H1 (cell line): ENCODE results near the gene ANAPC2. TPM values are rescaled to one million over a fixed set of nuclear protein-coding genes. Genes with fewer than 3 reads are reported as not detected.

Experiments
- CTCF ChIA-PET: fragments of 300-600 bp; sonication (Branson Sonifier 250); formaldehyde crosslinking; loops from one replicate; lab custom pipeline; 2021; ENCODE audit not compliant: partially characterized antibody; lab: Charles Lee
- POLR2A ChIA-PET: fragments of 300-600 bp; sonication (Branson Sonifier 250); formaldehyde crosslinking; loops from one replicate; lab custom pipeline; 2021; ENCODE audit warnings: inconsistent platforms; ENCODE audit not compliant: partially characterized antibody; lab: Charles Lee
- DNase-seq, 2 experiments: peaks; one replicate each; pipeline versions ENCODE4 v3.0.0 to v3.0.0-alpha.2; 2010 to 2022; ENCODE audit warnings: low spot score in 2 of 2, low read depth in 1 of 2, mixed read lengths in 1 of 2
- FAIRE-seq: peaks from 2 replicates; lab custom pipeline; 2011; peaks lifted over from hg19 to GRCh38; lab: Jason Lieb, UNC
- H2AFZ ChIP-seq: 2 replicates; pipeline ENCODE4 v1.8.1; 2012; ENCODE audit warnings: low read length, inconsistent platforms
- H2AK5ac ChIP-seq: 2 replicates; pipeline ENCODE4 v1.6.1; 2013; ENCODE audit warnings: low read depth, low read length
- H2BK120ac ChIP-seq: replicated peaks from 2 replicates; pipeline ENCODE3; 2013; ENCODE audit warnings: low read depth, low read length, inconsistent platforms
- H2BK12ac ChIP-seq: 2 replicates; pipeline ENCODE4 v1.6.1; 2013; ENCODE audit warnings: low read depth, low read length
- H2BK15ac ChIP-seq: 2 replicates; pipeline ENCODE4 v1.6.1; 2013; ENCODE audit warnings: low read length
- H2BK20ac ChIP-seq: 2 replicates; pipeline ENCODE4 v1.6.1; 2013; ENCODE audit warnings: low read length
- H2BK5ac ChIP-seq: 2 replicates; pipeline ENCODE4 v1.6.1; 2013; ENCODE audit warnings: low read depth, low read length
- H3K14ac ChIP-seq: 2 replicates; pipeline ENCODE4 v1.6.1; 2013; ENCODE audit warnings: inconsistent platforms; ENCODE audit not compliant: insufficient read length
- H3K18ac ChIP-seq: 2 replicates; pipeline ENCODE4 v1.6.1; 2013; ENCODE audit warnings: low read length; ENCODE audit errors: extremely low read depth
- H3K23ac ChIP-seq: 2 replicates; pipeline ENCODE4 v1.6.1; 2013; ENCODE audit warnings: inconsistent platforms; ENCODE audit not compliant: insufficient read length
- H3K23me2 ChIP-seq: 2 replicates; pipeline ENCODE4 v1.6.1; 2013; ENCODE audit warnings: low read depth, low read length
- H3K27ac ChIP-seq: 2 replicates; pipeline ENCODE4 v1.6.1; 2011; ENCODE audit warnings: low read depth, low read length, inconsistent platforms
- H3K27me3 ChIP-seq, 4 experiments: replicated peaks in 1 of 4; 1 replicate in 1 of 4; 2 replicates in 3 of 4; pipeline versions ENCODE4 v1.6.1 to v1.8.1; 2011 to 2013; ENCODE audit warnings: low read length in 3 of 4, mild to moderate bottlenecking in 3 of 4, inconsistent platforms in 2 of 4, mixed read lengths in 2 of 4, moderate library complexity in 1 of 4; ENCODE audit not compliant: control insufficient read depth in 3 of 4, insufficient read depth in 3 of 4; ENCODE audit errors: extremely low read depth in 1 of 4
- H3K36me3 ChIP-seq, 4 experiments: 2 replicates each; pipeline versions ENCODE4 v1.6.1 to v1.8.1; 2011 to 2013; ENCODE audit warnings: mild to moderate bottlenecking in 4 of 4, low read length in 3 of 4, moderate library complexity in 2 of 4, control low read depth in 1 of 4, inconsistent platforms in 1 of 4; ENCODE audit not compliant: insufficient read depth in 4 of 4, control insufficient read depth in 2 of 4
- H3K4ac ChIP-seq: replicated peaks from 2 replicates; pipeline ENCODE3; 2013; ENCODE audit warnings: low read length, low read depth, mixed read lengths, inconsistent platforms; ENCODE audit not compliant: insufficient read length
- H3K4me1 ChIP-seq, 4 experiments: replicated peaks in 1 of 4; 1 replicate in 1 of 4; 2 replicates in 3 of 4; pipeline versions ENCODE4 v1.6.1 to v1.8.1; 2011 to 2013; ENCODE audit warnings: low read length in 3 of 4, inconsistent platforms in 2 of 4, mixed read lengths in 1 of 4; ENCODE audit not compliant: insufficient read depth in 4 of 4, control insufficient read depth in 3 of 4
- H3K4me2 ChIP-seq, 2 experiments: 2 replicates each; pipeline versions ENCODE4 v1.6.1 to v1.8.1; 2011 to 2013; ENCODE audit warnings: low read depth in 2 of 2, low read length in 2 of 2, control low read depth in 1 of 2, inconsistent platforms in 1 of 2, mild to moderate bottlenecking in 1 of 2; ENCODE audit not compliant: insufficient read depth in 1 of 2
- H3K4me3 ChIP-seq, 4 experiments: fragments of 200-600, 300-600 bp in 1 of 4; sonication (generic), shearing (Covaris generic), sonication (Bioruptor Twin) in 1 of 4; 2 replicates each; pipeline versions ENCODE4 v1.5.1 to v1.8.1; 2011 to 2016; ENCODE audit warnings: low read length in 4 of 4, low read depth in 3 of 4, control low read depth in 2 of 4, inconsistent platforms in 2 of 4, mild to moderate bottlenecking in 2 of 4, mixed read lengths in 1 of 4, moderate library complexity in 1 of 4; ENCODE audit not compliant: insufficient read depth in 2 of 4; ENCODE audit errors: extremely low read depth in 1 of 4
- H3K56ac ChIP-seq: replicated peaks from 2 replicates; pipeline ENCODE3; 2013; ENCODE audit warnings: low read depth, mild to moderate bottlenecking, mixed read lengths, low read length, inconsistent platforms; ENCODE audit not compliant: insufficient read length
- H3K79me1 ChIP-seq: 2 replicates; pipeline ENCODE4 v1.6.1; 2013; ENCODE audit warnings: low read depth, low read length, control low read depth
- H3K79me2 ChIP-seq, 2 experiments: 2 replicates each; pipeline versions ENCODE4 v1.6.1 to v1.8.1; 2012 to 2013; ENCODE audit warnings: low read length in 2 of 2, mild to moderate bottlenecking in 2 of 2, inconsistent platforms in 1 of 2; ENCODE audit not compliant: insufficient read depth in 2 of 2, control insufficient read depth in 1 of 2
- H3K9ac ChIP-seq, 4 experiments: replicated peaks in 1 of 4; 1 replicate in 1 of 4; 2 replicates in 3 of 4; pipeline versions ENCODE4 v1.6.1 to v1.8.1; 2011 to 2013; ENCODE audit warnings: low read depth in 3 of 4, low read length in 3 of 4, control low read depth in 2 of 4, mild to moderate bottlenecking in 2 of 4, moderate library complexity in 2 of 4, inconsistent platforms in 1 of 4; ENCODE audit errors: extremely low read depth in 1 of 4
- H3K9me3 ChIP-seq, 2 experiments: 2 replicates each; pipeline versions ENCODE4 v1.6.1 to v1.8.1; 2012 to 2013; ENCODE audit warnings: mild to moderate bottlenecking in 2 of 2, moderate library complexity in 2 of 2, control low read depth in 1 of 2, inconsistent platforms in 1 of 2, low read depth in 1 of 2, low read length in 1 of 2, mixed read lengths in 1 of 2; ENCODE audit not compliant: insufficient read depth in 2 of 2
- H4K20me1 ChIP-seq, 2 experiments: replicated peaks in 1 of 2; 2 replicates each; pipeline versions ENCODE3 to v1.8.1; 2011 to 2013; ENCODE audit warnings: inconsistent platforms in 2 of 2, low read length in 2 of 2, mild to moderate bottlenecking in 1 of 2; ENCODE audit not compliant: insufficient read depth in 2 of 2, control insufficient read depth in 1 of 2
- H4K5ac ChIP-seq: 2 replicates; pipeline ENCODE4 v1.6.1; 2013; ENCODE audit warnings: low read length, low read depth, mixed read lengths, inconsistent platforms; ENCODE audit not compliant: insufficient read length
- H4K8ac ChIP-seq: 2 replicates; pipeline ENCODE4 v1.8.0; 2013; ENCODE audit warnings: mild to moderate bottlenecking, moderate library complexity, low read length, inconsistent platforms; ENCODE audit not compliant: insufficient read depth; ENCODE audit errors: extremely low read depth
- H4K91ac ChIP-seq: replicated peaks from 2 replicates; pipeline ENCODE3; 2013; ENCODE audit warnings: low read length, mixed read lengths, inconsistent platforms; ENCODE audit not compliant: insufficient read length
- BCL11A ChIP-seq, 2 experiments: IDR thresholded peaks; one replicate each; pipeline ENCODE4 v1.6.1; 2011; ENCODE audit warnings: low read depth in 2 of 2, low read length in 2 of 2, mild to moderate bottlenecking in 2 of 2
- CHD1 ChIP-seq: IDR thresholded peaks from 2 replicates; pipeline ENCODE4 v1.6.1; 2012; ENCODE audit warnings: low read depth, low read length, improper control_type of control experiment
- CHD2 ChIP-seq: IDR thresholded peaks from 2 replicates; pipeline ENCODE4 v1.6.1; 2012; ENCODE audit warnings: low read length, improper control_type of control experiment
- EP300 ChIP-seq, 2 experiments: IDR thresholded peaks; 1 replicate in 1 of 2; 2 replicates in 1 of 2; pipeline ENCODE4 v1.6.1; 2011 to 2012; ENCODE audit warnings: low read depth in 2 of 2, low read length in 2 of 2, mild to moderate bottlenecking in 2 of 2, borderline replicate concordance in 1 of 2, inconsistent platforms in 1 of 2, moderate library complexity in 1 of 2
- KDM5A ChIP-seq: fragments of 200-600 bp; IDR thresholded peaks from 2 replicates; pipeline ENCODE4 v1.7.1; 2012; ENCODE audit warnings: mild to moderate bottlenecking, low read length, inconsistent platforms, mixed read lengths
- RAD21 ChIP-seq, 2 experiments: IDR thresholded peaks in 1 of 2; conservative IDR thresholded peaks in 1 of 2; 2 replicates each; pipeline ENCODE4 v1.6.1; 2011; ENCODE audit warnings: low read depth in 2 of 2, low read length in 2 of 2, improper control_type of control experiment in 1 of 2, inconsistent platforms in 1 of 2, mild to moderate bottlenecking in 1 of 2, moderate library complexity in 1 of 2
- SIX5 ChIP-seq: IDR thresholded peaks from 2 replicates; pipeline ENCODE4 v1.6.1; 2011; ENCODE audit warnings: mild to moderate bottlenecking, low read depth, low read length
- YY1 ChIP-seq: IDR thresholded peaks from 2 replicates; pipeline ENCODE4 v1.6.1; 2011; ENCODE audit warnings: low read depth, mild to moderate bottlenecking, low read length
- WGBS, 2 experiments: shearing (Covaris generic) in 1 of 2; methylation state at CpG; one replicate each; pipeline versions ENCODE4 v1.1.6 to v1.1.7; 2013 to 2015; ENCODE audit warnings: low lambda C conversion rate in 2 of 2, mixed read lengths in 2 of 2, inconsistent platforms in 1 of 2, low coverage in 1 of 2, missing lambda C conversion rate in 1 of 2; ENCODE audit not compliant: insufficient replicate concordance in 2 of 2, insufficient coverage in 1 of 2, insufficient read length in 1 of 2; ENCODE audit errors: extremely low coverage in 1 of 2, missing lambda C conversion rate in 1 of 2; 5-methylcytosine and 5-hydroxymethylcytosine counted together
- polyA plus RNA-seq, 7 experiments: library from polyadenylated mRNA; depleted of rRNA in 3 of 7; stranded (reverse) in 5 of 7; unstranded in 2 of 7; fragments of >200 nt in 5 of 7; fragments of 200-250 nt in 2 of 7; gene quantifications; 1 replicate in 5 of 7; 2 replicates in 1 of 7; 4 replicates in 1 of 7; pipeline versions ENCODE4 v1.2.1 to v1.2.3, GENCODE V29; 2011 to 2013; ENCODE audit warnings: missing spikeins in 2 of 7, mixed read lengths in 2 of 7
- total RNA-seq: library from RNA; stranded (reverse); fragmentation: NEBNext Ultra II Directional; extraction: Animal tissue kit (Norgen Biotek cat#: 25700); gene quantifications from 2 replicates; pipeline ENCODE4 v1.2.1, GENCODE V29; 2021

ANAPC2 gene
- total and polyA plus RNA-seq, 2 of the 8 experiments (the other 6 are each of a cell fraction or from before 2014, with no cell fraction given) = 30.2 to 37.7 TPM

DNA sequence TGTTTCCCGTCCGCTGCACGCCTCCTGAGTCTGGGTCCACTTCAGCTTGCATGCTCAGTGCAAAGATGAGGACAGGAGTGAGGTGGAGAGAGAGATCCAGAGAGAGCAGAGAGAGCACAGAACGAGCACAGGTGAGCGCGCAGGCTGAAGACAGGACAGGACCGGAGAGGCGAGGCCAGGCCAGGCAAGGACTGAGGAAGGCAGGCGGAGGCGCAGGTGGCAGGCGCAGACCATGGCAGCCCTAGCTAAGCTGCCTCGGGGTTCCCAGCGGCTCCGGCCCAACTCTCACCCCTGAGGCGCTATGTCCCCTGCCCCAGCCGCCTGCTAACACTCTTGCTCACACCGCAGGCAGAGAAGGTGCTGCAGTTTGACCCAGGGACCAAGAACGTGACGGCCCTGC is 39.7 kb downstream of the ANAPC2 start:
- no peak overlapping the region for H3K4ac ChIP-seq
- peaks cover 3 to 17% of the 10 kb centered on the region in 2 experiments for H4K20me1 ChIP-seq
- DNase-seq (no peak), FAIRE-seq (no peak)
- TF ChIP-seq BCL11A (IDR thresholded peaks at IDR 0.05; ENCODE audit: low read depth in 2 of 2, low read length in 2 of 2) = no peak
- TF ChIP-seq EP300 (IDR thresholded peaks at IDR 0.05; ENCODE audit: borderline replicate concordance in 1 of 2, low read depth in 2 of 2, low read length in 2 of 2) = no peak
- TF ChIP-seq RAD21 (IDR thresholded peaks at IDR 0.05 in 1 of 2, conservative IDR thresholded peaks at IDR 0.05 in 1 of 2; ENCODE audit: low read depth in 2 of 2, low read length in 2 of 2) = no peak
- no peak for TF ChIP-seq CHD1
- no peak for TF ChIP-seq SIX5
- no peak for TF ChIP-seq YY1
- TF ChIP-seq CHD2 = no peak
- no peak for TF ChIP-seq KDM5A
- no peak overlapping the region; the same call in 1 of the 2 replicates for H2AK5ac ChIP-seq
- ChIA-PET POLR2A (interaction anchor here (0.6 to 1.2 kb wide), 5 partner anchors 14 to 75 kb away, joined by 3 to 4 read pairs (median 4); no protein-coding TSS in a partner anchor), CTCF (interaction anchor here (0.6 to 3.6 kb wide), 10 partner anchors 9 to 136 kb away, joined by 3 to 24 read pairs (median 4); partner anchors contain the start of gene GRIN1)
- peaks cover 2% of the 10 kb centered on the region; the same call in 1 of the 2 replicates for H3K23me2 ChIP-seq
- H3K79me2 ChIP-seq = no peaks in the 10 kb centered on the region; a peak in 1 of 4 replicates
- no peak overlapping the region for H4K5ac ChIP-seq
- H3K14ac ChIP-seq = no peak overlapping the region
- H3K18ac ChIP-seq = no peak overlapping the region
- H3K56ac ChIP-seq = no peak overlapping the region
- H3K27ac ChIP-seq = no peak overlapping the region
- peaks cover 0 to 7% of the 10 kb centered on the region in 2 experiments; a peak in 3 of 4 replicates for H3K9me3 ChIP-seq
- no peak overlapping the region for H2AFZ ChIP-seq
- H3K79me1 ChIP-seq = no peaks in the 10 kb centered on the region
- WGBS, 2 experiments = 86% methylated on average over 19 of the region's 19 CpGs; no CpG with 5 or more reads in 1 of the 2 experiments
- peaks cover 0 to 9% (median 0%) of the 10 kb centered on the region in 4 experiments; a peak in 1 of 7 replicates for H3K4me1 ChIP-seq
- no peak overlapping the region for H3K23ac ChIP-seq
- H2BK12ac ChIP-seq = no peak overlapping the region; the same call in 1 of the 2 replicates
- H3K27me3 ChIP-seq = peaks cover 0 to 4% (median 3%) of the 10 kb centered on the region in 4 experiments; a peak in 4 of 7 replicates
- H2BK20ac ChIP-seq = no peak overlapping the region
- peak overlapping the region; percentile 2; the same call in 1 of the 2 replicates for H4K8ac ChIP-seq
- H2BK5ac ChIP-seq = no peak overlapping the region
- no peak overlapping the region for H3K4me3 ChIP-seq
- H2BK120ac ChIP-seq = no peak overlapping the region
- H2BK15ac ChIP-seq = no peak overlapping the region
- H3K36me3 ChIP-seq = no peaks in the 10 kb centered on the region; a peak in 1 of 8 replicates
- no peak overlapping the region for H3K4me2 ChIP-seq
- H4K91ac ChIP-seq = peak overlapping the region; percentile 54
- no peak overlapping the region for H3K9ac ChIP-seq
